ENCODE data around the gene EPS15. TPM values are rescaled to one million over a fixed set of nuclear protein-coding genes. Genes with fewer than 3 reads are reported as not detected.
A peak's percentile ranks its signal among the peaks of the same experiment; 100 is the strongest.
"Not testable (repeated sequence)": the region's sequence is repeated elsewhere in the genome, so short reads cannot be mapped to it uniquely, and the experiment has no call there.

EPS15 gene
- total and polyA plus RNA-seq, 4 experiments from 2014 or later, result 39.2 to 92.3 (median 77.6) TPM

GRCh38 chr1:51454554-51454953 is 64.5 kb downstream of the EPS15 start:
- Histone ChIP-seq H3K4me1 (ENCODE audit: insufficient read depth, low read length) (no peaks in the 10 kb centered on the region), H3K9me3 (ENCODE audit: control insufficient read depth in 1 of 2, low read length in 2 of 2) (no peaks in the 10 kb centered on the region), H3K27me3 (ENCODE audit: insufficient read depth, low read length) (no peaks in the 10 kb centered on the region), H3K4me3 (ENCODE audit: low read length in 2 of 2) (no peak overlapping the region), H3K27ac (ENCODE audit: low read depth, low read length) (no peak overlapping the region), H3K36me3 (ENCODE audit: insufficient read depth, low read length) (peaks cover 9% of the 10 kb centered on the region)
- Mint-ChIP-seq H3K36me3 (peaks cover 40 to 42% of the 10 kb centered on the region in 2 donors), H3K27me3 (no peaks in the 10 kb centered on the region), H3K9me3 (no peaks in the 10 kb centered on the region), H3K4me3 (no peak overlapping the region), H3K27ac (peak overlapping the region in 2 of 7 donors; percentile 13 to 35), H3K4me1 (peaks cover 0 to 3% (median under 1%) of the 10 kb centered on the region in 4 donors)
- ChIA-PET POLR2A (ENCODE audit: partially characterized antibody) (no interaction called here), CTCF (ENCODE audit: partially characterized antibody) (no interaction called here)
- intact Hi-C loops (cut with micrococcal nuclease), result no loop called here
- no peak for DNase-seq

DNA sequence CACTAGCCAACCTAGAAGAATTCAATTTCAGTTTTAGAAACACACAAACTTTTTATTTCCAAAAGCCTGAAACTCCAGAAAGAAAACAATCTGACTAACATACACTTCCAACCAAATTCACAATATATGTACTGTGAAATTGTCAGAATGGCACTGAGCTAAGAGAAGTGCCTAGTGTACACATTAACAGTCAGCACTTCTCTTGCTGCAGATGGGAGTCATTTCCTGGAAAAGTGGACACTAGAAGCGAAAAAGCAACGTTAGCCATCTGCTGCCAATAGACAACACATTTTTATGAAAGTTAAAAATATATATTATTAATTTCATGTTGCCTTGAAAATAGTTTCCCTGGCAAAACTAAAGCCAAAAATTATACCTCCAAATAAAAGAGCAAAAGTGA is 66.1 kb downstream of the EPS15 start:
- intact Hi-C loops (cut with micrococcal nuclease), result no loop called here
- peaks cover under 1 to 8% (median 6%) of the 10 kb centered on the region in 4 donors for H3K4me1 Mint-ChIP-seq
- no peaks in the 10 kb centered on the region for H3K27me3 Mint-ChIP-seq
- peaks cover 9% of the 10 kb centered on the region for H3K36me3 ChIP-seq (ENCODE audit: insufficient read depth, low read length)
- POLR2A ChIA-PET (ENCODE audit: partially characterized antibody), result interaction anchor here (1.0 kb wide), 1 partner anchor 23 kb away, joined by 3 read pairs; no protein-coding TSS in a partner anchor
- H3K27ac ChIP-seq (ENCODE audit: low read depth, low read length), result no peak overlapping the region
- no peaks in the 10 kb centered on the region for H3K27me3 ChIP-seq (ENCODE audit: insufficient read depth, low read length)
- H3K9me3 Mint-ChIP-seq, result no peaks in the 10 kb centered on the region
- no peak overlapping the region for H3K4me3 ChIP-seq (ENCODE audit: low read length in 2 of 2)
- no peaks in the 10 kb centered on the region for H3K9me3 ChIP-seq (ENCODE audit: control insufficient read depth in 1 of 2, low read length in 2 of 2)
- H3K4me1 ChIP-seq (ENCODE audit: insufficient read depth, low read length), result no peaks in the 10 kb centered on the region
- CTCF ChIA-PET (ENCODE audit: partially characterized antibody), result interaction anchor here (0.9 kb wide), 1 partner anchor 16 kb away, joined by 3 read pairs; no protein-coding TSS in a partner anchor
- H3K36me3 Mint-ChIP-seq, result peaks cover 38 to 48% of the 10 kb centered on the region in 2 donors
- peak overlapping the region in 1 of 7 donors; percentile 53 for H3K27ac Mint-ChIP-seq
- no peak overlapping the region for H3K4me3 Mint-ChIP-seq
- no peak for DNase-seq

DNA sequence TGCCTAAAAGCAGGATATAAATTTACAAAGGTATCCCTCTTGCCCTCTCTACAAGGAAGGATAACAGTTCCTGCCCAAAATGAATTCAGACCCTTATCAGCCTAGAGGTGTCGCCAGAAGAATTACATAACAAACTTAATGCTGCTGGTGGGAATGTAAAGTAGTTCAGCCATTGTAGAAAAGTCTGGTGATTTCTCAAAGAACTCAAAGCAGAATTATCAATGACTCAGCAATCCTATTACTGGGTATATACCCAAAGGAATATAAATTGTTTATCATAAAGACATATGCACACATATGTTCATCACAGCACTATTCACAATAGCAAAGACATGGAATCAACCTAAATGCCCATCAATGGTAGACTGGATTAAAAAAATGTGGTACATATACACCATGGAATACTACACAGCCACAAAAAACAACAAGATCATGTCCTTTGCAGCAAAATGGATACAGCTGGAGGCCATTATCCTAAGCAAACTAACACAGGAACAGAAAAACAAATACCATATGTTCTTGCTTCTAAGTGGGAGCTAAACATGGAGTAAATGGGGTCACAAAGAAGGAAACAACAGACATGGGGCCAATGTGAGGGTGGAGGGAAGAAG is 70.1 kb downstream of the EPS15 start:
- H3K4me3 Mint-ChIP-seq; POLR2A ChIA-PET (ENCODE audit: partially characterized antibody); H3K4me3 ChIP-seq (ENCODE audit: low read length in 2 of 2); H3K4me1 ChIP-seq (ENCODE audit: insufficient read depth, low read length); H3K27me3 Mint-ChIP-seq; H3K27me3 ChIP-seq (ENCODE audit: insufficient read depth, low read length); DNase-seq; H3K9me3 ChIP-seq (ENCODE audit: control insufficient read depth in 1 of 2, low read length in 2 of 2); intact Hi-C loops (cut with micrococcal nuclease); H3K36me3 ChIP-seq (ENCODE audit: insufficient read depth, low read length); H3K9me3 Mint-ChIP-seq; H3K27ac ChIP-seq (ENCODE audit: low read depth, low read length): not testable (repeated sequence)
- Mint-ChIP-seq H3K4me1 (peaks cover 19 to 33% (median 24%) of the 10 kb centered on the region in 4 donors), H3K36me3 (peaks cover 48 to 62% of the 10 kb centered on the region in 2 donors), H3K27ac (peak overlapping the region in 1 of 7 donors; percentile 43)
- CTCF ChIA-PET (ENCODE audit: partially characterized antibody), result interaction anchor here (1.0 kb wide), 1 partner anchor 86 kb away, joined by 3 read pairs; no protein-coding TSS in a partner anchor

GRCh38 chr1:51445351-51446090 is 73.5 kb downstream of the EPS15 start:
- Histone ChIP-seq H3K4me1 (ENCODE audit: insufficient read depth, low read length) (peaks cover 11% of the 10 kb centered on the region), H3K9me3 (ENCODE audit: control insufficient read depth in 1 of 2, low read length in 2 of 2) (no peaks in the 10 kb centered on the region), H3K4me3 (ENCODE audit: low read length in 2 of 2) (no peak overlapping the region), H3K36me3 (ENCODE audit: insufficient read depth, low read length) (no peaks in the 10 kb centered on the region), H3K27ac (ENCODE audit: low read depth, low read length) (no peak overlapping the region), H3K27me3 (ENCODE audit: insufficient read depth, low read length) (no peaks in the 10 kb centered on the region)
- ChIA-PET CTCF (ENCODE audit: partially characterized antibody) (interaction anchor here (0.7 to 1.8 kb wide), 3 partner anchors 10 to 90 kb away, joined by 3 to 6 read pairs (median 5); no protein-coding TSS in a partner anchor), POLR2A (ENCODE audit: partially characterized antibody) (interaction anchor here (0.6 to 2.3 kb wide), 2 partner anchors 16 to 35 kb away, joined by 5 to 7 read pairs; no protein-coding TSS in a partner anchor)
- Mint-ChIP-seq H3K4me3 (no peak overlapping the region), H3K9me3 (no peaks in the 10 kb centered on the region), H3K4me1 (peaks cover 29 to 55% (median 35%) of the 10 kb centered on the region in 4 donors), H3K27ac (peak overlapping the region in 3 of 7 donors; percentile 2 to 84 (median 37)), H3K27me3 (no peaks in the 10 kb centered on the region), H3K36me3 (peaks cover 59 to 78% of the 10 kb centered on the region in 2 donors)
- intact Hi-C loops (cut with micrococcal nuclease), result no loop called here
- no peak for DNase-seq

GRCh38 chr1:51444534-51445192 is 74.4 kb downstream of the EPS15 start:
- POLR2A ChIA-PET (ENCODE audit: partially characterized antibody), result interaction anchor here (0.9 to 1.2 kb wide), 2 partner anchors 12 to 18 kb away, joined by 3 to 4 read pairs; no protein-coding TSS in a partner anchor
- Histone ChIP-seq H3K9me3 (ENCODE audit: control insufficient read depth in 1 of 2, low read length in 2 of 2) (no peaks in the 10 kb centered on the region), H3K4me1 (ENCODE audit: insufficient read depth, low read length) (peaks cover 11% of the 10 kb centered on the region), H3K27ac (ENCODE audit: low read depth, low read length) (no peak overlapping the region), H3K4me3 (ENCODE audit: low read length in 2 of 2) (no peak overlapping the region), H3K36me3 (ENCODE audit: insufficient read depth, low read length) (peaks cover 2% of the 10 kb centered on the region), H3K27me3 (ENCODE audit: insufficient read depth, low read length) (no peaks in the 10 kb centered on the region)
- CTCF ChIA-PET (ENCODE audit: partially characterized antibody), result interaction anchor here (1.0 to 1.8 kb wide), 3 partner anchors 9 to 90 kb away, joined by 3 to 6 read pairs (median 6); no protein-coding TSS in a partner anchor
- Mint-ChIP-seq H3K27me3 (no peaks in the 10 kb centered on the region), H3K9me3 (no peaks in the 10 kb centered on the region), H3K27ac (peak overlapping the region in 1 of 7 donors; percentile 26), H3K36me3 (peaks cover 56 to 77% of the 10 kb centered on the region in 2 donors), H3K4me1 (peaks cover 30 to 56% (median 35%) of the 10 kb centered on the region in 4 donors), H3K4me3 (no peak overlapping the region)
- no peak for DNase-seq
- intact Hi-C loops (cut with micrococcal nuclease), result no loop called here

DNA sequence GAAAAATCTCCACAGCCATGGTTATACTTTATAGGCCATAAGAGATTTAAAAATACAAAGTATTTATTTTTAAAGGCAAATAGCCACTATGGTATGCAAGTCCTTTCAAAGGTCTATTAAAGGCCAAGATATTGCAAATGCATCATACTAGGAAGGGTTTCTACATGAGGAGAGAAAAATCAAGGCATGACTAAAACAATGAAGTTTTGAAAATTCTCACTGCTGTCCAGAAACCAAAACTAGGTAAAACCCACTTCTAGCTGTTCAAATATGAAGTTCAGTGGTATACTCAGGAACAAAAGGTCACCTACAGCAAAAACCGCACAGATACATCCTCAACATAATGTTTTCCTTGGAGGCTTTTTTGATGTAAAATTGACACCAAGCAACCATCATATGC is 75.0 kb downstream of the EPS15 start:
- Mint-ChIP-seq H3K36me3 (peaks cover 53 to 76% of the 10 kb centered on the region in 2 donors), H3K27me3 (no peaks in the 10 kb centered on the region), H3K27ac (peak overlapping the region in 1 of 7 donors; percentile 18), H3K4me1 (peaks cover 27 to 58% (median 34%) of the 10 kb centered on the region in 4 donors), H3K9me3 (no peaks in the 10 kb centered on the region), H3K4me3 (no peak overlapping the region)
- no peak overlapping the region for H3K4me3 ChIP-seq (ENCODE audit: low read length in 2 of 2)
- ChIA-PET CTCF (ENCODE audit: partially characterized antibody) (interaction anchor here (1.0 to 1.7 kb wide), 2 partner anchors 9 to 91 kb away, joined by 3 to 6 read pairs; no protein-coding TSS in a partner anchor), POLR2A (ENCODE audit: partially characterized antibody) (interaction anchor here (0.9 to 1.2 kb wide), 3 partner anchors 10 to 19 kb away, joined by 3 to 4 read pairs (median 3); no protein-coding TSS in a partner anchor)
- peaks cover 11% of the 10 kb centered on the region for H3K4me1 ChIP-seq (ENCODE audit: insufficient read depth, low read length)
- peaks cover 6% of the 10 kb centered on the region for H3K36me3 ChIP-seq (ENCODE audit: insufficient read depth, low read length)
- intact Hi-C loops (cut with micrococcal nuclease), result no loop called here
- H3K9me3 ChIP-seq (ENCODE audit: control insufficient read depth in 1 of 2, low read length in 2 of 2), result no peaks in the 10 kb centered on the region
- H3K27me3 ChIP-seq (ENCODE audit: insufficient read depth, low read length), result no peaks in the 10 kb centered on the region
- no peak for DNase-seq
- no peak overlapping the region for H3K27ac ChIP-seq (ENCODE audit: low read depth, low read length)
